CD1c-positive myeloid dendritic cell (primary cell): ENCODE measurements around the gene DNAJB4.
"Not testable (repeated sequence)": the region's sequence is repeated elsewhere in the genome, so short reads cannot be mapped to it uniquely, and the experiment has no call there.

Experiments
- DNase-seq: peaks from one replicate; pipeline ENCODE4 v3.0.0-alpha.2; 2016; ENCODE audit errors: extremely low spot score

The DNAJB4 gene

DNA sequence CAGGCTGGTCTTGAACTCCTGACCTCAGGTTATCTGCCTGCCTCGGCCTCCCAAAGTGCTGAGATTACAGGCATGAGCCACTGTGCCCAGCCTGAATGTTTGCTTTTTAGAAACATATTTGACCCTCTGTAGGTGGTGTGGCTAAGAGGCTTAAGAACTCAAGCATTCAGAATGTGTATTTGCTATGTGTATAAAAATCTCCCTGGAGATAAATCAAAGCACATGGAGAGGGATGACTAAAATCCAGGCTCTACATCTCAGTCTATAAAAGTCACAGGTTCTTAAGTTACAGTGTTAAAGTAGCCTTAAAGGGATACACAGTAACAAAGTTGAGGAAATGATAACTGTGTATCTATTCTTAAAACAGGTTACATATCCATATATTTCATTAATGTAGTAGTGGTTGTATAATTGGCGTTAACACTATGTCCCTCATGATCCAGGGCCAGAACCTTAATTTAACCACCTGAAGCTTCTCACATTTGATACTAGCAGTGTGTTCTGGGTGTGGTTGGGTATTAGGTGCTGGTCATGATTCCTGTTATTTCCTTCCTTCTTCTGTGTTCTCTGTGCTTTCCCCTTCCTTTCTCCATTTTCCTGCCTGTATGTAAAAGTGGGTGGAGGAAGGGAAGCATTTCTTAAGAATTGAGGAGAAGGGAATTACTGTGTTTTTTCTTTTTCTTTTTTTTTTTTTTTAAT, 57.2 kb downstream of the DNAJB4 start:
- DNase-seq = no peak

DNA sequence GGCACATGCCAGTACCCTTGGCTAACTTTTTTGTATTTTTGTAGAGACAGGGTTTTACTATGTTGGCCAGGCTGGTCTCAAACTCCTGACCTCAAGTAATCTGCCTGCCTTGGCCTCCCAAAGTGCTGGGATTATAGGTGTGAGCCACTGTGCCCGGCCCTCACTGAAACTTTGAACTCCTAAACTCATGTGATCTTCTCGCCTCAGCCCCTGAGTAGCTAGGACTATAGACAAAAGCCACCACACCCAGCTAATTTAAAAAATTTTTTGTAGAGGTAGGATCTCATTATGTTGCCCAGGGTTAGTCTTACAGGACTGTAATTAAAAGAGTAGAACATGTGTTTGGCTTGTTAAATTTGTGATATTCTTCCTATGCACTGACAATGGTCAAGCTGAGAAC, 60.1 kb downstream of the DNAJB4 start:
- DNase-seq = not testable (repeated sequence)
